GM19099 (cell line): ENCODE data around the gene ASIC4.

Experiments used
- POLR2A ChIP-seq: IDR thresholded peaks from 3 replicates; pipeline ENCODE4 v1.6.1; 2011; ENCODE audit warnings: low read depth; ENCODE audit not compliant: insufficient read length; ENCODE audit errors: extremely low read depth

ASIC4 gene

GRCh38 chr2:219539926-219540678 lies 25.8 kb downstream of the ASIC4 start:
- no peak for TF ChIP-seq POLR2A

GRCh38 chr2:219540784-219541504 lies 26.7 kb downstream of the ASIC4 start:
- no peak for TF ChIP-seq POLR2A

GRCh38 chr2:219541611-219542180 lies 27.4 kb downstream of the ASIC4 start:
- TF ChIP-seq POLR2A, result no peak

- no peak for TF ChIP-seq POLR2A
These were observed 28.8 kb downstream of the ASIC4 start for GRCh38 chr2:219542931-219543595.

- peak; percentile 66 for TF ChIP-seq POLR2A
These were observed 29.5 kb downstream of the ASIC4 start, which contains the start of the genes CHPF and TMEM198 for GRCh38 chr2:219543596-219544358. Gene CHPF (minus strand): TSS chr2:219543809. CDS start chr2:219543538, 271 bp downstream. Gene TMEM198 (plus strand): TSS chr2:219544028. CDS start chr2:219544728, 700 bp downstream.

- TF ChIP-seq POLR2A, result no peak
These were observed 30.3 kb downstream of the ASIC4 start for GRCh38 chr2:219544567-219544966.

- TF ChIP-seq POLR2A, result no peak
These were observed 31.1 kb downstream of the ASIC4 start for GRCh38 chr2:219545295-219545942.

GRCh38 chr2:219545943-219546352 lies 31.7 kb downstream of the ASIC4 start:
- TF ChIP-seq POLR2A, result no peak

- TF ChIP-seq POLR2A, result no peak
These were observed 33.3 kb downstream of the ASIC4 start for GRCh38 chr2:219547621-219548020.

GRCh38 chr2:219548990-219549389 lies 34.7 kb downstream of the ASIC4 start:
- no peak for TF ChIP-seq POLR2A

- TF ChIP-seq POLR2A, result no peak
These were observed 35.3 kb downstream of the ASIC4 start for GRCh38 chr2:219549619-219550018.

- no peak for TF ChIP-seq POLR2A
These were observed 37.4 kb downstream of the ASIC4 start for GRCh38 chr2:219551441-219552381.
